Left ventricle myocardium inferior (tissue), 1 donor: Measurements from ENCODE around the gene PKP1. TPM values are rescaled to one million over a fixed set of nuclear protein-coding genes. Genes with fewer than 3 reads are reported as not detected.
A peak's percentile ranks its signal among the peaks of the same experiment; 100 is the strongest.

ENCODE experiments used
- DNase-seq: peaks from one replicate; pipeline ENCODE4 v3.0.0-alpha.2; 2020
- H3K27ac ChIP-seq: fragments of 200-600 bp; replicated peaks from 2 replicates; pipeline ENCODE4 v1.8.0; 2021
- H3K27me3 ChIP-seq: fragments of 200-600 bp; 2 replicates; pipeline ENCODE4 v1.8.0; 2021; ENCODE audit warnings: low read depth
- H3K36me3 ChIP-seq: fragments of 200-600 bp; 2 replicates; pipeline ENCODE4 v1.8.0; 2021
- H3K4me1 ChIP-seq: fragments of 200-600 bp; 2 replicates; pipeline ENCODE4 v1.8.0; 2021
- H3K4me3 ChIP-seq: fragments of 200-600 bp; 2 replicates; pipeline ENCODE4 v1.8.0; 2021; ENCODE audit warnings: mild to moderate bottlenecking, moderate library complexity
- H3K9me3 ChIP-seq: fragments of 200-600 bp; replicated peaks from 2 replicates; pipeline ENCODE4 v1.8.0; 2021
- intact Hi-C: fragments of 100-400 bp; cut with micrococcal nuclease; formaldehyde crosslinking; loops from one replicate; pipeline ENCODE4 v1.11.0; 2022
- total RNA-seq: library from RNA; stranded (reverse); fragmentation: NEBNext Ultra II Directional; extraction: Animal tissue kit (Norgen Biotek cat#: 25700); gene quantifications from one replicate; pipeline ENCODE4 v1.2.1, GENCODE V29; 2021
- TF ChIP-seq, protein P1 (sequence below): fragments of 200-600 bp; IDR thresholded peaks from 2 replicates; pipeline ENCODE4 v1.8.0; 2021; ENCODE audit warnings: antibody characterized with exemption, mild to moderate bottlenecking, borderline replicate concordance
- donor health status: DM: no; HTN: yes; CAD: no; lungs with severe emphysema.

The PKP1 gene
- total RNA-seq, 1 donor from 2014 or later: 0.38 TPM

DNA sequence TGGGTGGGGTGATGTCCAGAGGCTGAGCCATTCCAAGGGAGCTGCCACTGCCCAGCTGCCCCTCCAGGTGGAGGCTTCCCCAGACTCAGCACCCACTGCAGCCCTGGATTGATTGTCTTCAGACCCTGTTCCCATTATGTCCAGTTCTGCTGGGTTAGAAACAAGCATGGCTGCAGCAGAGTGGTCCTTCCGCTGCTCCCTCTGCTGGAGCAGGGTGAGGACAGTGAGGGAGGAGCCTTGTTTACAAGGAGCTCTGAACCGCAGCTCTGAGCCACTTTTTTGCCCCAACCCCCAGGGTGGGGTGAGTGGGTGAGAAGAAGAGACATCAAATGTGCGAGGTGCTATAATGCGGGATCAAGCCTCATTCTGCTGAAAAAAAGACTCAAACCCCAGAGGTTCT is 91.9 kb downstream of the PKP1 start:
- intact Hi-C loops: no loop called here
- Histone ChIP-seq H3K4me3 (peak overlapping the region; percentile 74), H3K27ac (peak overlapping the region; percentile 97), H3K36me3 (peaks cover 54% of the 10 kb centered on the region), H3K4me1 (peaks cover 37% of the 10 kb centered on the region), H3K9me3 (no peaks in the 10 kb centered on the region), H3K27me3 (peaks cover 11% of the 10 kb centered on the region)
- DNase-seq: no peak
- TF ChIP-seq, protein P1, sequence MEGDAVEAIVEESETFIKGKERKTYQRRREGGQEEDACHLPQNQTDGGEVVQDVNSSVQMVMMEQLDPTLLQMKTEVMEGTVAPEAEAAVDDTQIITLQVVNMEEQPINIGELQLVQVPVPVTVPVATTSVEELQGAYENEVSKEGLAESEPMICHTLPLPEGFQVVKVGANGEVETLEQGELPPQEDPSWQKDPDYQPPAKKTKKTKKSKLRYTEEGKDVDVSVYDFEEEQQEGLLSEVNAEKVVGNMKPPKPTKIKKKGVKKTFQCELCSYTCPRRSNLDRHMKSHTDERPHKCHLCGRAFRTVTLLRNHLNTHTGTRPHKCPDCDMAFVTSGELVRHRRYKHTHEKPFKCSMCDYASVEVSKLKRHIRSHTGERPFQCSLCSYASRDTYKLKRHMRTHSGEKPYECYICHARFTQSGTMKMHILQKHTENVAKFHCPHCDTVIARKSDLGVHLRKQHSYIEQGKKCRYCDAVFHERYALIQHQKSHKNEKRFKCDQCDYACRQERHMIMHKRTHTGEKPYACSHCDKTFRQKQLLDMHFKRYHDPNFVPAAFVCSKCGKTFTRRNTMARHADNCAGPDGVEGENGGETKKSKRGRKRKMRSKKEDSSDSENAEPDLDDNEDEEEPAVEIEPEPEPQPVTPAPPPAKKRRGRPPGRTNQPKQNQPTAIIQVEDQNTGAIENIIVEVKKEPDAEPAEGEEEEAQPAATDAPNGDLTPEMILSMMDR: peak; percentile 37

DNA sequence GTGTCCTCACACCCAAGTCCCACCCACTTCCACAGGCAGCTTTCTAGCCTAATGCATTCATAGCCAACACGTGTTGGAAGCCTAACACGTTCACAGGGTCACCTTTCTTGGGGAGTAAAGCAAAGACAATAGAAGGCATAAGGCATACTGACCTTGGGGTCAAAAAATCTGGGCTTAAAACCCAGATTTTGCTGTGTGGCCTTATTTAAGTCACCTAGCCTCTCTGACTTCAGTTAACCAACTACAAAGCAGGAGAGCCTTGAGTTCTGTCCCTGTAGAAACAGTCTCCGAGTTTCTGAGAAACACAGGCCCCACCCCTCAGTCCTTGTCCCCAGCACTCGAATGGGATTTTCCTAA is 92.8 kb downstream of the PKP1 start:
- Histone ChIP-seq H3K27ac (peak overlapping the region; percentile 97), H3K9me3 (no peaks in the 10 kb centered on the region), H3K27me3 (peaks cover 11% of the 10 kb centered on the region), H3K4me1 (peaks cover 40% of the 10 kb centered on the region), H3K4me3 (peak overlapping the region; percentile 74), H3K36me3 (peaks cover 45% of the 10 kb centered on the region)
- DNase-seq: no peak
- intact Hi-C loops: no loop called here
- TF ChIP-seq, protein P1: no peak

DNA sequence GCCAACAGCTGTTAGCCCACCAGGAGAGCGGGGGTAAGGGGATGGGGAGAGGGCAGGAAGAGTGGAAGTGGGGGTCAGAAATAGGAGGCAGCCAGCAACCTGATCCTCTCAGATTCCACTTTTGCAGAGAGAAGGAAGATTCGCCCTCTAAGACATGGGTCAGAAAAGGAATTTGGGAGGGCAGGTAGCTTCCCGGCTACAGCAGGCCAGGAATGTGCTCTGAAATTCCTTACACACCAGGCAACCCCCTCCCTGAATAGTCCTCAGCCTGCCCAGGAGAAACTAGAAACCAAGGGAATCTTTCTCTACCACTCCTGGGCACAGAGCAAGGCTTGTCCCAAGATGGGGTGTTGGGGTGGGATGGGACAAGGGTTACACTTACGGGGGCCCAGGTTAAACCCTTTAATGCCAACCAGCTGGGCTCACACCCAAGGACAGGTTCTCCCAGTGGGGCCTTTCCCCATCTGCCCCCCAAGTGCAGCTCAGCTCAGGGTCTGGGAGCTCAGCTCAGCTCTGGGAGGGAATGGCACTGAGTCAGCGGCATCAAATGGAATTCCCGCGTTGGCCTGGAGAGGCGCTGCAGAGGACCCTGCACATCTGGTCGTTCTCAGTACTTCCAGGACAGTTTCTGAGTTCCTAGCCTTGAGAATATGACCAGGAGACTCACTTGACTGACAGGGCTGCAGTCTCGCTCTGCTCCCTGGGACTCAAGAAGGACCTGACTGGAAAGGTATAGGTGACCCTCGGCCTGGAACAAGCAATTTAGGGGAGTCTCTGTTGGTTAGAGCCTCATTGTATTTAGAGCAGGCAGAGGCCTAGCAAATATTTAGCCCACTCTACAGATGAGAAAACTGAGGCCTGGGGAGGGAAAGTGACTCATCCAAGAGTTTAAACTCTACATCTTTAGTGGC is 93.4 kb downstream of the PKP1 start:
- Histone ChIP-seq H3K27me3 (peaks cover 11% of the 10 kb centered on the region), H3K9me3 (no peaks in the 10 kb centered on the region), H3K27ac (peak overlapping the region; percentile 97), H3K4me3 (peak overlapping the region; percentile 74), H3K4me1 (peaks cover 45% of the 10 kb centered on the region), H3K36me3 (peaks cover 38% of the 10 kb centered on the region)
- TF ChIP-seq, protein P1: peak; percentile 46
- intact Hi-C loops: no loop called here
- DNase-seq: no peak

DNA sequence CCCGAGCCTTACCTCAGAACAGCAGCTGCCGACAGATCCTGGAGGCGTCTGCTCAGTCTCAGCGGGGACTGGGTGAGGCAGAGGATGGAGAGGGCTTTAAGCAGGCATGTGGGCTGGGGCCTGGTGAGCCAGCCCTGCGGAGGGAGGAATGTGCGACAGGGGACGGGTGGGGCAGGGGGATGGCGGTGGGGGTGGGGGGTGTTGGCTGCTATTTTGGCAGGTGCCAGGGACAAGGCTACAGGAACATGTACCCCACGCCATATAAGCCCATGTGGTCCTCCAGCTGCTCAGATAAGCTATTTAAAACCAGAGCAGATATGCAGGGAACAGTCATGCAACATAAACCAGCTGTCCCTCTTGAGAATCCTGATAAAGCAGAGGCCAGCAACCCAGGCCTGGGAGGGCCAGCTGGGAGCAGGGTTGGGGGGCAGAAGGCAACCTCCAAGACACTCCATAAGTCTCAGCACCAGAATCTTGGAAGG is 94.3 kb downstream of the PKP1 start, which contains the start of gene TNNT2:
TSS of gene TNNT2 (minus strand) at position 70 of the 482 bp plus-strand sequence. CDS start 4,426 bp downstream, outside the sequence.
- Histone ChIP-seq H3K9me3 (no peaks in the 10 kb centered on the region), H3K27me3 (peaks cover 11% of the 10 kb centered on the region), H3K36me3 (peaks cover 34% of the 10 kb centered on the region), H3K27ac (peak within 1 kb of the TSS; percentile 97), H3K4me3 (peak within 1 kb of the TSS; percentile 74), H3K4me1 (peaks cover 43% of the 10 kb centered on the region)
- DNase-seq: peak; percentile 73
- TF ChIP-seq, protein P1: no peak
- intact Hi-C loops: no loop called here

DNA sequence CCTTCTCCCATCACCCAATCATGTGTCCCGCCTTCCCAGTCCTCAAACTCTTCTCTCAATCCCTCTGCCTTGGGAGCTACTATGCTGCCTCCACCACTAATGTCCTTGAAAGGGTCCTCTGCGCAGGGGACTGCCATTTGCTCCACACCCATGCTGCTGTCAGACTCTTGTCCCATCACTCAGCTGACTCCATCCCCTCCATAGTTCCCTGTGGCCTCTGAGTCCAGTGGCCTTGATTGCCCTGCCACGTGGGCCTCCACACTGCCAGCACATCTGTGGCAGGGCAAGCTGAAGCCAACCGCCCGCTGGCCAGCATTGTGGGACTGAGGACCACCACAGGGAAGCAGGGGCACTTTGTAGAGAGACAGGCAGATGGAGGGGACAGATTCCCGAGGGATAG is 95.5 kb downstream of the PKP1 start:
- Histone ChIP-seq H3K27ac (peak overlapping the region; percentile 95), H3K36me3 (peaks cover 24% of the 10 kb centered on the region), H3K4me3 (peak overlapping the region; percentile 74), H3K9me3 (no peaks in the 10 kb centered on the region), H3K4me1 (peaks cover 47% of the 10 kb centered on the region), H3K27me3 (peaks cover 11% of the 10 kb centered on the region)
- TF ChIP-seq, protein P1: no peak
- intact Hi-C loops: no loop called here
- DNase-seq: peak; percentile 73
